K562 (cell line): ENCODE results near the gene RAPSN. TPM values are rescaled to one million over a fixed set of nuclear protein-coding genes. Genes with fewer than 3 reads are reported as not detected.
A peak's percentile ranks its signal among the peaks of the same experiment; 100 is the strongest.

Experiments used
- CBFA2T2 ChIP-seq: fragments of 450-650 bp; conservative IDR thresholded peaks from 2 replicates; pipeline ENCODE4 v1.6.1; 2017; ENCODE audit warnings: mild to moderate bottlenecking
- CHCHD3 ChIP-seq: fragments of 250-450 bp; sonication (Bioruptor Pico); IDR thresholded peaks from 2 replicates; pipeline ENCODE4 v2.1.2; 2022; ENCODE audit warnings: mild to moderate bottlenecking
- DPF2 ChIP-seq: fragments of 450-650 bp; IDR thresholded peaks from 2 replicates; pipeline ENCODE4 v1.6.1; 2016
- ELF2 ChIP-seq: fragments of 250-450 bp; sonication (Bioruptor Pico); IDR thresholded peaks from 2 replicates; pipeline ENCODE4 v1.5.0; 2021; ENCODE audit warnings: mild to moderate bottlenecking
- ELK1 ChIP-seq: sonication (generic); formaldehyde crosslinking; IDR thresholded peaks from 2 replicates; pipeline ENCODE4 v1.8.1; 2022; ENCODE audit warnings: missing genetic modification reagents
- EP300 ChIP-seq: IDR thresholded peaks from 2 replicates; pipeline ENCODE4 v1.6.1; 2012; ENCODE audit warnings: low read length, improper control_type of control experiment
- HDGF ChIP-seq: fragments of 450-650 bp; IDR thresholded peaks from 2 replicates; pipeline ENCODE4 v1.6.1; 2016
- HIVEP1 ChIP-seq: fragments of 250-450 bp; sonication (Bioruptor Pico); IDR thresholded peaks from 2 replicates; pipeline ENCODE4 v1.4.0; 2020; ENCODE audit warnings: mild to moderate bottlenecking
- IFI16 ChIP-seq: fragments of 250-450 bp; sonication (Bioruptor Pico); IDR thresholded peaks from 2 replicates; pipeline ENCODE4 v2.1.2; 2022; ENCODE audit warnings: mild to moderate bottlenecking, inconsistent platforms
- KLF10 ChIP-seq: fragments of 250-450 bp; sonication (Bioruptor Pico); IDR thresholded peaks from 2 replicates; pipeline ENCODE4 v1.6.1; 2021; ENCODE audit warnings: matching md5 sums
- MEF2A ChIP-seq: IDR thresholded peaks from 2 replicates; pipeline ENCODE4 v1.6.1; 2011; ENCODE audit warnings: low read depth, mild to moderate bottlenecking, low read length, moderate library complexity; ENCODE audit not compliant: control insufficient read depth
- MTA2 ChIP-seq: fragments of 450-650 bp; IDR thresholded peaks from 2 replicates; pipeline ENCODE4 v1.6.1; 2016; ENCODE audit warnings: low read depth
- PRMT5 ChIP-seq: sonication (generic); formaldehyde crosslinking; IDR thresholded peaks from 2 replicates; pipeline ENCODE4 v1.5.0; 2020; ENCODE audit warnings: missing genetic modification reagents
- SLC30A9 ChIP-seq: fragments of 250-450 bp; sonication (Bioruptor Pico); IDR thresholded peaks from 2 replicates; pipeline ENCODE4 v1.8.0; 2022; ENCODE audit warnings: mild to moderate bottlenecking, moderate library complexity
- SOX6 ChIP-seq: fragments of 450-650 bp; IDR thresholded peaks from 2 replicates; pipeline ENCODE4 v1.6.1; 2014; ENCODE audit warnings: mild to moderate bottlenecking
- SRSF7 ChIP-seq: fragments of 200-400 bp; formaldehyde crosslinking; optimal IDR thresholded peaks from 2 replicates; pipeline ENCODE3; 2017; ENCODE audit warnings: mild to moderate bottlenecking, low read depth, low read length
- STAT5B ChIP-seq: fragments of 250-450 bp; sonication (Bioruptor Pico); IDR thresholded peaks from 2 replicates; pipeline ENCODE4 v1.8.0; 2021; ENCODE audit warnings: mild to moderate bottlenecking, inconsistent platforms
- TAF15 ChIP-seq: fragments of 200-400 bp; formaldehyde crosslinking; IDR thresholded peaks from 2 replicates; pipeline ENCODE4 v1.6.1; 2017; ENCODE audit warnings: mild to moderate bottlenecking, low read depth, low read length, moderate library complexity
- TCFL5 ChIP-seq: fragments of 250-450 bp; sonication (Bioruptor Pico); conservative IDR thresholded peaks from 2 replicates; pipeline ENCODE4 v1.6.1; 2021; ENCODE audit warnings: mild to moderate bottlenecking, moderate library complexity, matching md5 sums
- USF1 ChIP-seq: sonication (generic); formaldehyde crosslinking; IDR thresholded peaks from 2 replicates; pipeline ENCODE4 v1.9.0; 2022; ENCODE audit warnings: mild to moderate bottlenecking, missing genetic modification reagents
- ZNF384 ChIP-seq: IDR thresholded peaks from 2 replicates; pipeline ENCODE4 v1.6.1; 2012; ENCODE audit warnings: low read depth, low read length, improper control_type of control experiment
- ZNF444 ChIP-seq: fragments of 250-450 bp; sonication (Bioruptor Pico); IDR thresholded peaks from 2 replicates; pipeline ENCODE4 v1.4.0; 2020; ENCODE audit warnings: mild to moderate bottlenecking, moderate library complexity
- ZNF778 ChIP-seq: fragments of 450-650 bp; formaldehyde crosslinking; IDR thresholded peaks from 2 replicates; pipeline ENCODE4 v1.4.0; 2020; ENCODE audit warnings: mild to moderate bottlenecking, moderate library complexity
- polyA plus RNA-seq, 8 experiments: library from polyadenylated mRNA; depleted of rRNA in 4 of 8; stranded (reverse) in 5 of 8; unstranded in 3 of 8; fragments of >200 nt; fragmentation: Nextera tagmentation in 2 of 8; fragmentation: Illumina TruSeq in 1 of 8; extraction: Ambion mirVana in 2 of 8; extraction: Trizol in 1 of 8; gene quantifications; 2 replicates each; pipeline versions ENCODE4 v1.2.1 to v1.2.3, GENCODE V29; 2011 to 2014; ENCODE audit warnings: inconsistent platforms in 1 of 8, missing spikeins in 1 of 8
- total RNA-seq, 7 experiments: library from RNA; depleted of rRNA in 6 of 7; stranded (reverse); fragments of >200 nt in 6 of 7; fragmentation: Illumina TruSeq in 2 of 7; extraction: Trizol in 2 of 7; gene quantifications; 2 replicates each; pipeline versions ENCODE4 v1.2.1 to v1.2.3, GENCODE V29; 2011 to 2021; ENCODE audit warnings: low replicate concordance in 1 of 7
- TF ChIP-seq, protein P1 (sequence below), 2 experiments: IDR thresholded peaks; 2 replicates each; pipeline ENCODE4 v1.6.1; 2011; ENCODE audit warnings: borderline replicate concordance in 1 of 2, control low read depth in 1 of 2, low read depth in 1 of 2, low read length in 1 of 2, mild to moderate bottlenecking in 1 of 2, mixed read lengths in 1 of 2, moderate library complexity in 1 of 2; ENCODE audit not compliant: insufficient read depth in 1 of 2, insufficient read length in 1 of 2, poor library complexity in 1 of 2, severe bottlenecking in 1 of 2; ENCODE audit errors: extremely low read depth in 1 of 2
- TF ChIP-seq, protein P2 (sequence below): fragments of 250-450 bp; sonication (Bioruptor Pico); IDR thresholded peaks from 2 replicates; pipeline ENCODE4 v1.8.0; 2021; ENCODE audit warnings: borderline replicate concordance, mild to moderate bottlenecking, moderate library complexity; ENCODE audit not compliant: poor library complexity, severe bottlenecking
- TF ChIP-seq, protein P3 (sequence below): fragments of 450-650 bp; formaldehyde crosslinking; IDR thresholded peaks from 2 replicates; pipeline ENCODE4 v1.4.0; 2022; ENCODE audit warnings: missing genetic modification characterization

Gene RAPSN
- total and polyA plus RNA-seq, 9 of the 15 experiments (the other 6 are each of a cell fraction or from before 2014, with no cell fraction given), result 0.06 to 0.11 TPM; not detected in 7

GRCh38 chr11:47393163-47394049, 55.5 kb downstream of the RAPSN start (continued):
- TF ChIP-seq ELK1 (CRISPR knock-in tag), result no peak
- no peak for TF ChIP-seq SLC30A9 (CRISPR knock-in tag)
- TF ChIP-seq TCFL5 (CRISPR knock-in tag), result no peak
- TF ChIP-seq MEF2A, result peak; percentile 7; the same call in 1 of the 2 replicates
- no peak for TF ChIP-seq SOX6
- no peak for TF ChIP-seq ZNF444 (CRISPR knock-in tag)
- no peak for TF ChIP-seq USF1 (CRISPR knock-in tag)
- TF ChIP-seq, protein P1, sequence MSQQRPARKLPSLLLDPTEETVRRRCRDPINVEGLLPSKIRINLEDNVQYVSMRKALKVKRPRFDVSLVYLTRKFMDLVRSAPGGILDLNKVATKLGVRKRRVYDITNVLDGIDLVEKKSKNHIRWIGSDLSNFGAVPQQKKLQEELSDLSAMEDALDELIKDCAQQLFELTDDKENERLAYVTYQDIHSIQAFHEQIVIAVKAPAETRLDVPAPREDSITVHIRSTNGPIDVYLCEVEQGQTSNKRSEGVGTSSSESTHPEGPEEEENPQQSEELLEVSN (IDR thresholded peaks at IDR 0.05; ENCODE audit: borderline replicate concordance in 1 of 2, extremely low read depth in 1 of 2, insufficient read depth in 1 of 2, insufficient read length in 1 of 2, low read depth in 1 of 2, low read length in 1 of 2, poor library complexity in 1 of 2, severe bottlenecking in 1 of 2), result peak in 1 of 2 experiments; percentile 19
- TF ChIP-seq, protein P2, sequence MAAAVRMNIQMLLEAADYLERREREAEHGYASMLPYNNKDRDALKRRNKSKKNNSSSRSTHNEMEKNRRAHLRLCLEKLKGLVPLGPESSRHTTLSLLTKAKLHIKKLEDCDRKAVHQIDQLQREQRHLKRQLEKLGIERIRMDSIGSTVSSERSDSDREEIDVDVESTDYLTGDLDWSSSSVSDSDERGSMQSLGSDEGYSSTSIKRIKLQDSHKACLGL (CRISPR knock-in tag), result no peak
- no peak for TF ChIP-seq EP300
- TF ChIP-seq STAT5B (CRISPR knock-in tag), result no peak
- TF ChIP-seq TAF15, result no peak
- TF ChIP-seq IFI16, result no peak
- TF ChIP-seq HIVEP1 (CRISPR knock-in tag), result no peak
- TF ChIP-seq, protein P3, sequence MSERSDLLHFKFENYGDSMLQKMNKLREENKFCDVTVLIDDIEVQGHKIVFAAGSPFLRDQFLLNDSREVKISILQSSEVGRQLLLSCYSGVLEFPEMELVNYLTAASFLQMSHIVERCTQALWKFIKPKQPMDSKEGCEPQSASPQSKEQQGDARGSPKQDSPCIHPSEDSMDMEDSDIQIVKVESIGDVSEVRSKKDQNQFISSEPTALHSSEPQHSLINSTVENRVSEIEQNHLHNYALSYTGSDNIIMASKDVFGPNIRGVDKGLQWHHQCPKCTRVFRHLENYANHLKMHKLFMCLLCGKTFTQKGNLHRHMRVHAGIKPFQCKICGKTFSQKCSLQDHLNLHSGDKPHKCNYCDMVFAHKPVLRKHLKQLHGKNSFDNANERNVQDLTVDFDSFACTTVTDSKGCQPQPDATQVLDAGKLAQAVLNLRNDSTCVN (CRISPR knock-in tag), result no peak
- no peak; the same call in 1 of the 2 replicates for TF ChIP-seq CBFA2T2
- TF ChIP-seq DPF2, result no peak
- no peak for TF ChIP-seq ZNF778
- TF ChIP-seq ELF2 (CRISPR knock-in tag), result no peak
- no peak for TF ChIP-seq MTA2
- TF ChIP-seq PRMT5 (CRISPR knock-in tag), result no peak
- no peak for TF ChIP-seq CHCHD3
- TF ChIP-seq HDGF, result no peak
- TF ChIP-seq SRSF7, result no peak
- no peak for TF ChIP-seq KLF10
- no peak for TF ChIP-seq ZNF384
